Epidermal melanocyte (primary cell): ENCODE data around the gene PTPN1.

Experiments
- DNase-seq: peaks from one replicate; pipeline ENCODE4 v3.0.0; 2011; ENCODE audit warnings: low spot score; ENCODE audit not compliant: insufficient read length

Gene PTPN1

GRCh38 chr20:50632701-50633100 lies 122.5 kb downstream of the PTPN1 start:
- no peak for DNase-seq

GRCh38 chr20:50633361-50633760 lies 123.2 kb downstream of the PTPN1 start:
- no peak for DNase-seq

DNA sequence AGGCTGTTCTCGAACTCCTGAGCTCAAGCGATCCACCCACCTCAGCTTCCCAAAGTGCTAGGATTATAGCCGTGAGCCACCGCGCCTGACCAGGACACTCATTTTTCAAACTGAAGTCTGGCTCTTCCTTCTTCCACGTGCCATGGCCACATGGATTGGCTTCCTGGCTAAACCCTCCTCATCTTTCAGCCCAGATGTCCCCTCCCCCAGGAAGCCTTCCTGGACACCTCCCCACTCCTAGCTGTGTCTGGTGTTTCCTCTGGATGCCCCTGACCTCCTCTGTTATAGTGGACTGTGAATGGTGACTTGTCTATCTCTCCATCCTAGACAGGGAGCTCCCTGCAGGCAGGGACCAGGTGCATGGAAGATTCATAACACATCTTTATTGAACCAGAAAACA lies 124.0 kb downstream of the PTPN1 start:
- DNase-seq, result no peak
